ENCODE measurements around the gene ALLC. TPM values are rescaled to one million over a fixed set of nuclear protein-coding genes. Genes with fewer than 3 reads are reported as not detected.

The ALLC gene
- total and polyA plus RNA-seq, 10 of the 15 experiments (the other 5 are each of a cell fraction or from before 2014, with no cell fraction given) = 0.05 TPM; not detected in 9

DNA sequence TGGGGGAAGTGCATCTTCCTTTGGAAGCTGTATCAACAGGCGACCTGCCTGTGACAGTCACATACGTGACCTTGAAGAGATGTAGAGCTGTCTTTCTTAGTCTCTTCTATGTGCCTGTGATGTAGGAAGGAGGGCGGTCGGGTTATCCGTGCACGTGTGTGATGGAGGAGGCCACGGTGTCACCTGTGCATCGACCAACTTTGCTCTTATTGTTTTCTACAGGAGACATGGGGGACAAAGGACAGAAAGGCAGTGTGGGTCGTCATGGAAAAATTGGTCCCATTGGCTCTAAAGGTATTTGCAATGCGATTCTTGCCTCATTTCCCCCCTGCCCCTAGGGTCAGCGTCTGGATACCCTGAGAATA lies 20.7 kb upstream of the ALLC start (continued):
- no peak for TF ChIP-seq ZNF592 (IDR thresholded peaks at IDR 0.05)

GRCh38 chr2:3637692-3638455 lies 20.1 kb upstream of the ALLC start:
- no peaks in the 10 kb centered on the region for H3K36me3 ChIP-seq (ENCODE audit: control insufficient read depth in 2 of 2, insufficient read depth in 2 of 2, low read length in 1 of 2)
- intact Hi-C loops (cut with micrococcal nuclease; ENCODE audit: unreplicated experiment) (no loop called here), in situ Hi-C loops (cut with MboI) (no loop called here)
- DNase-seq (ENCODE audit: low read depth, low spot score) = no peak
- no peaks in the 10 kb centered on the region for H3K79me2 ChIP-seq (ENCODE audit: control insufficient read depth, insufficient read depth, low read length)
- no peak for ATAC-seq
- H4K20me1 ChIP-seq (ENCODE audit: control insufficient read depth, insufficient read depth) = no peaks in the 10 kb centered on the region
- RAD21 ChIA-PET (ENCODE audit: unreplicated experiment) = no interaction called here
- H3K4me1 ChIP-seq (ENCODE audit: control insufficient read depth, insufficient read depth, low read length) = no peaks in the 10 kb centered on the region
- CTCF ChIA-PET = no interaction called here
- POLR2A ChIA-PET = no interaction called here
- FAIRE-seq = no peak
- SMC1A ChIA-PET (ENCODE audit: uncharacterized antibody, unreplicated experiment) = interaction anchor here (0.7 kb wide), 1 partner anchor 325 kb away, joined by 3 read pairs; no protein-coding TSS in a partner anchor
- H3K4me3 ChIP-seq = no peak overlapping the region
- H3K9ac ChIP-seq (ENCODE audit: control insufficient read depth, insufficient read depth, low read length) = no peak overlapping the region
- WGBS (ENCODE audit: insufficient coverage, insufficient replicate concordance, low lambda C conversion rate, missing lambda C conversion rate) = 80% methylated on average over 30 of the region's 30 CpGs
- H3K4me2 ChIP-seq (ENCODE audit: control insufficient read depth, insufficient read depth) = no peak overlapping the region
- H3K27ac ChIP-seq (ENCODE audit: control insufficient read depth, insufficient read depth) = no peak overlapping the region
- H2AFZ ChIP-seq (ENCODE audit: control insufficient read depth, low read depth, low read length) = no peak overlapping the region
- no TSS peak for BruUV-seq (replicated peaks)
- no peaks in the 10 kb centered on the region for H3K27me3 ChIP-seq (replicated peaks in 1 of 2; ENCODE audit: control insufficient read depth in 2 of 2, insufficient read depth in 2 of 2, low read length in 1 of 2)
- H3K9me3 ChIP-seq (replicated peaks; ENCODE audit: control insufficient read depth, insufficient read depth, low read length) = no peaks in the 10 kb centered on the region
- no peak for TF ChIP-seq YY1 (IDR thresholded peaks at IDR 0.05; ENCODE audit: low read depth, low read length)
- no peak for TF ChIP-seq BACH1 (IDR thresholded peaks at IDR 0.05; ENCODE audit: borderline replicate concordance)
- no peak for TF ChIP-seq CBX5 (IDR thresholded peaks at IDR 0.05; ENCODE audit: low read depth)
- no peak for TF ChIP-seq SRF (IDR thresholded peaks at IDR 0.05; ENCODE audit: low read depth in 2 of 2, low read length in 2 of 2)
- TF ChIP-seq FOXK2 (IDR thresholded peaks at IDR 0.05) = no peak
- no peak for TF ChIP-seq SIX5 (IDR thresholded peaks at IDR 0.05; ENCODE audit: low read depth, low read length, severe bottlenecking)
- no peak for TF ChIP-seq RUNX3 (IDR thresholded peaks at IDR 0.05; ENCODE audit: low read length)
- TF ChIP-seq EED (IDR thresholded peaks at IDR 0.05; ENCODE audit: low read depth) = no peak
- TF ChIP-seq CBFB (IDR thresholded peaks at IDR 0.05; ENCODE audit: low read depth) = no peak
- TF ChIP-seq, protein P1, sequence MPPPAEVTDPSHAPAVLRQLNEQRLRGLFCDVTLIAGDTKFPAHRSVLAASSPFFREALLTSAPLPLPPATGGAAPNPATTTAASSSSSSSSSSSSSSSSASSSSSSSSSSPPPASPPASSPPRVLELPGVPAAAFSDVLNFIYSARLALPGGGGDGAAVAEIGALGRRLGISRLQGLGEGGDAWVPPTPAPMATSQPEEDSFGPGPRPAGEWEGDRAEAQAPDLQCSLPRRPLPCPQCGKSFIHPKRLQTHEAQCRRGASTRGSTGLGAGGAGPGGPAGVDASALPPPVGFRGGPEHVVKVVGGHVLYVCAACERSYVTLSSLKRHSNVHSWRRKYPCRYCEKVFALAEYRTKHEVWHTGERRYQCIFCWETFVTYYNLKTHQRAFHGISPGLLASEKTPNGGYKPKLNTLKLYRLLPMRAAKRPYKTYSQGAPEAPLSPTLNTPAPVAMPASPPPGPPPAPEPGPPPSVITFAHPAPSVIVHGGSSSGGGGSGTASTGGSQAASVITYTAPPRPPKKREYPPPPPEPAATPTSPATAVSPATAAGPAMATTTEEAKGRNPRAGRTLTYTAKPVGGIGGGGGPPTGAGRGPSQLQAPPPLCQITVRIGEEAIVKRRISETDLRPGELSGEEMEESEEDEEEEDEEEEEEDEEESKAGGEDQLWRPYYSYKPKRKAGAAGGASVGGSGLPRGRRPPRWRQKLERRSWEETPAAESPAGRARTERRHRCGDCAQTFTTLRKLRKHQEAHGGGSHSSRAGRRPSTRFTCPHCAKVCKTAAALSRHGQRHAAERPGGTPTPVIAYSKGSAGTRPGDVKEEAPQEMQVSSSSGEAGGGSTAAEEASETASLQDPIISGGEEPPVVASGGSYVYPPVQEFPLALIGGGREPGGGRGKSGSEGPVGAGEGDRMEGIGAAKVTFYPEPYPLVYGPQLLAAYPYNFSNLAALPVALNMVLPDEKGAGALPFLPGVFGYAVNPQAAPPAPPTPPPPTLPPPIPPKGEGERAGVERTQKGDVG (CRISPR knock-in tag; IDR thresholded peaks at IDR 0.05) = no peak
- TF ChIP-seq BCLAF1 (IDR thresholded peaks at IDR 0.05) = no peak

Measured in GM12878 (cell line).